IMR-90 (cell line): ENCODE measurements around the gene PNMA6F. TPM values are rescaled to one million over a fixed set of nuclear protein-coding genes. Genes with fewer than 3 reads are reported as not detected.

Experiments used
- ATAC-seq: fragments of 200-7000 bp; cut with Tn5 transposase; 2 replicates; pipeline ENCODE4 v1.9.1; 2020; ENCODE audit warnings: low read depth, mild to moderate bottlenecking, moderate library complexity
- BruUV-seq: library from RNA; stranded (reverse); fragments of 400-500 nt; replicated peaks from 2 replicates; lab custom pipeline; 2021; lab: Mats Ljungman, UMichigan
- CTCF ChIA-PET: fragments of 300-600 bp; formaldehyde crosslinking; extraction: SDS; loops from one replicate; lab custom pipeline; 2021; ENCODE audit warnings: antibody characterized with exemption; lab: Yijun Ruan, JAX
- POLR2A ChIA-PET: fragments of 300-600 bp; sonication (Branson Sonifier 250); formaldehyde crosslinking; loops from one replicate; lab custom pipeline; 2022; ENCODE audit warnings: antibody characterized with exemption; ENCODE audit not compliant: unreplicated experiment; lab: Charles Lee
- DNase-seq: peaks from one replicate; pipeline ENCODE4 v3.0.0; 2013
- H2AFZ ChIP-seq: replicated peaks from 2 replicates; pipeline ENCODE3; 2013; ENCODE audit warnings: low read length, mild to moderate bottlenecking; ENCODE audit not compliant: poor library complexity
- H2AK5ac ChIP-seq: 2 replicates; pipeline ENCODE4 v1.6.1; 2013; ENCODE audit warnings: low read depth, low read length, inconsistent platforms
- H2AK9ac ChIP-seq: replicated peaks from 2 replicates; pipeline ENCODE3; 2013; ENCODE audit warnings: mild to moderate bottlenecking, low read depth, low read length, moderate library complexity; ENCODE audit not compliant: poor library complexity
- H2BK120ac ChIP-seq: 2 replicates; pipeline ENCODE4 v1.6.1; 2013; ENCODE audit warnings: low read depth, low read length, inconsistent platforms
- H2BK15ac ChIP-seq: 3 replicates; pipeline ENCODE4 v1.6.1; 2013; ENCODE audit warnings: low read depth, low read length, inconsistent platforms
- H2BK20ac ChIP-seq: 2 replicates; pipeline ENCODE4 v1.6.1; 2013; ENCODE audit warnings: low read depth, mild to moderate bottlenecking, inconsistent platforms, low read length, moderate library complexity
- H2BK5ac ChIP-seq: 2 replicates; pipeline ENCODE4 v1.6.1; 2013; ENCODE audit warnings: mild to moderate bottlenecking, low read depth, low read length, inconsistent platforms; ENCODE audit not compliant: poor library complexity, severe bottlenecking
- H3K14ac ChIP-seq: replicated peaks from 2 replicates; pipeline ENCODE4 v1.6.1; 2013; ENCODE audit warnings: low read depth, low read length, inconsistent platforms
- H3K18ac ChIP-seq: 2 replicates; pipeline ENCODE4 v1.6.1; 2013; ENCODE audit warnings: low read depth, low read length, control low read depth
- H3K23ac ChIP-seq: 2 replicates; pipeline ENCODE4 v1.6.1; 2013; ENCODE audit warnings: low read depth, low read length, inconsistent platforms
- H3K27ac ChIP-seq: 2 replicates; pipeline ENCODE4 v1.5.1; 2013; ENCODE audit warnings: mild to moderate bottlenecking, control low read depth, low read length; ENCODE audit not compliant: insufficient read depth
- H3K27me3 ChIP-seq: 2 replicates; pipeline ENCODE4 v1.6.1; 2013; ENCODE audit warnings: low read length; ENCODE audit not compliant: control insufficient read depth, insufficient read depth
- H3K36me3 ChIP-seq: 2 replicates; pipeline ENCODE4 v1.6.1; 2013; ENCODE audit warnings: low read length, mixed read lengths; ENCODE audit not compliant: control insufficient read depth, insufficient read depth
- H3K4ac ChIP-seq: 2 replicates; pipeline ENCODE4 v1.6.1; 2013; ENCODE audit warnings: low read depth, low read length, inconsistent platforms
- H3K4me1 ChIP-seq: 2 replicates; pipeline ENCODE4 v1.6.1; 2013; ENCODE audit warnings: low read length, mixed read lengths; ENCODE audit not compliant: control insufficient read depth, insufficient read depth
- H3K4me2 ChIP-seq: 2 replicates; pipeline ENCODE4 v1.6.1; 2013; ENCODE audit warnings: low read depth, mild to moderate bottlenecking, control low read depth, low read length, moderate library complexity
- H3K4me3 ChIP-seq: 2 replicates; pipeline ENCODE4 v1.5.1; 2013; ENCODE audit warnings: low read depth, mild to moderate bottlenecking, control low read depth, low read length, moderate library complexity; ENCODE audit not compliant: insufficient read depth
- H3K56ac ChIP-seq: 2 replicates; pipeline ENCODE4 v1.6.1; 2013; ENCODE audit warnings: low read length, inconsistent platforms; ENCODE audit not compliant: insufficient read depth; ENCODE audit errors: extremely low read depth
- H3K79me1 ChIP-seq, 2 experiments: 2 replicates each; pipeline ENCODE4 v1.6.1; 2013; ENCODE audit warnings: low read length in 2 of 2, inconsistent platforms in 1 of 2, low read depth in 1 of 2
- H3K9ac ChIP-seq: 2 replicates; pipeline ENCODE4 v1.6.1; 2013; ENCODE audit warnings: low read depth, low read length, control low read depth
- H3K9me1 ChIP-seq: 2 replicates; pipeline ENCODE4 v1.6.1; 2013; ENCODE audit warnings: low read length, inconsistent platforms; ENCODE audit not compliant: insufficient read depth
- H3K9me3 ChIP-seq: 2 replicates; pipeline ENCODE4 v1.6.1; 2013; ENCODE audit warnings: low read length; ENCODE audit not compliant: control insufficient read depth, insufficient read depth
- H4K20me1 ChIP-seq: 2 replicates; pipeline ENCODE4 v1.6.1; 2013; ENCODE audit warnings: low read length, inconsistent platforms; ENCODE audit not compliant: insufficient read depth
- H4K5ac ChIP-seq: 2 replicates; pipeline ENCODE4 v1.6.1; 2013; ENCODE audit warnings: mild to moderate bottlenecking, low read depth, low read length, control low read depth
- H4K8ac ChIP-seq, 2 experiments: 2 replicates each; pipeline ENCODE4 v1.6.1; 2013; ENCODE audit warnings: low read depth in 2 of 2, low read length in 2 of 2, control low read depth in 1 of 2, inconsistent platforms in 1 of 2
- H4K91ac ChIP-seq: 2 replicates; pipeline ENCODE4 v1.6.1; 2013; ENCODE audit warnings: low read depth, low read length, inconsistent platforms; ENCODE audit not compliant: insufficient read depth
- BHLHE40 ChIP-seq: fragments of 150-350 bp; IDR thresholded peaks from 2 replicates; pipeline ENCODE4 v1.6.1; 2016; ENCODE audit warnings: mild to moderate bottlenecking, low read depth, low read length
- CEBPB ChIP-seq: IDR thresholded peaks from 2 replicates; pipeline ENCODE4 v1.6.1; 2012; ENCODE audit warnings: low read depth, low read length, improper control_type of control experiment
- CHD1 ChIP-seq: IDR thresholded peaks from 2 replicates; pipeline ENCODE4 v1.6.1; 2012; ENCODE audit warnings: low read depth, low read length, improper control_type of control experiment
- CTCF ChIP-seq: conservative IDR thresholded peaks from 2 replicates; pipeline ENCODE4 v1.5.1; 2012; ENCODE audit warnings: mild to moderate bottlenecking, low read depth, low read length, improper control_type of control experiment
- FOS ChIP-seq: fragments of 150-350 bp; IDR thresholded peaks from 2 replicates; pipeline ENCODE4 v1.6.1; 2016; ENCODE audit warnings: low read depth, low read length
- MAFK ChIP-seq: IDR thresholded peaks from 2 replicates; pipeline ENCODE4 v1.6.1; 2012; ENCODE audit warnings: low read depth, low read length, improper control_type of control experiment
- MAZ ChIP-seq: IDR thresholded peaks from 2 replicates; pipeline ENCODE4 v1.6.1; 2012; ENCODE audit warnings: low read depth, mild to moderate bottlenecking, low read length, improper control_type of control experiment, moderate library complexity, borderline replicate concordance
- MXI1 ChIP-seq: IDR thresholded peaks from 2 replicates; pipeline ENCODE4 v1.6.1; 2012; ENCODE audit warnings: low read depth, mild to moderate bottlenecking, low read length, moderate library complexity, borderline replicate concordance
- NFE2L2 ChIP-seq: fragments of 150-350 bp; IDR thresholded peaks from 2 replicates; pipeline ENCODE4 v1.6.1; 2016; ENCODE audit warnings: low read depth, mild to moderate bottlenecking, low read length
- POLR2A ChIP-seq: IDR thresholded peaks from 2 replicates; pipeline ENCODE4 v1.6.1; 2012; ENCODE audit warnings: mild to moderate bottlenecking, low read depth, low read length
- RAD21 ChIP-seq: IDR thresholded peaks from 2 replicates; pipeline ENCODE4 v1.6.1; 2012; ENCODE audit warnings: low read length, improper control_type of control experiment
- RCOR1 ChIP-seq: IDR thresholded peaks from 2 replicates; pipeline ENCODE4 v1.6.1; 2012; ENCODE audit warnings: mild to moderate bottlenecking, low read length, improper control_type of control experiment; ENCODE audit not compliant: insufficient replicate concordance
- RFX5 ChIP-seq: IDR thresholded peaks from 2 replicates; pipeline ENCODE4 v1.8.0; 2012; ENCODE audit warnings: low read depth, mild to moderate bottlenecking, low read length, moderate library complexity
- SMC3 ChIP-seq: fragments of 150-350 bp; IDR thresholded peaks from 2 replicates; pipeline ENCODE4 v1.6.1; 2016; ENCODE audit warnings: low read depth, mild to moderate bottlenecking, antibody characterized with exemption, low read length, moderate library complexity
- WGBS, 2 experiments: methylation state at CpG; one replicate each; pipeline versions ENCODE4 v1.1.5 to v1.1.7; 2013; ENCODE audit warnings: missing lambda C conversion rate in 2 of 2; ENCODE audit not compliant: insufficient read length in 1 of 2; ENCODE audit errors: extremely low coverage in 2 of 2; 5-methylcytosine and 5-hydroxymethylcytosine counted together
- dilution Hi-C: fragments of 300-500 bp; cut with HindIII; formaldehyde crosslinking; loops from one replicate; pipeline ENCODE4 v1.14.3; 2018; ENCODE audit warnings: low sequenced_read_pairs; ENCODE audit not compliant: unreplicated experiment
- in situ Hi-C: fragments of 300-500 bp; cut with MboI; formaldehyde crosslinking; loops from 3 replicates; pipeline ENCODE4 v1.14.3; 2019; ENCODE audit warnings: low sequenced_read_pairs, inconsistent platforms, mixed read lengths
- intact Hi-C: fragments of 100-400 bp; cut with micrococcal nuclease; formaldehyde crosslinking; loops from 2 replicates; pipeline ENCODE4 v1.10.0; 2022
- polyA plus RNA-seq, 3 experiments: library from polyadenylated mRNA; depleted of rRNA; stranded (reverse); fragments of >200 nt; gene quantifications; 2 replicates each; pipeline ENCODE4 v1.2.3, GENCODE V29; 2012; ENCODE audit warnings: low replicate concordance in 1 of 3
- total RNA-seq: library from RNA; depleted of rRNA; stranded (reverse); fragments of >200 nt; gene quantifications from 2 replicates; pipeline ENCODE4 v1.2.3, GENCODE V29; 2012
- TF ChIP-seq, protein P1 (sequence below): fragments of 150-350 bp; IDR thresholded peaks from 2 replicates; pipeline ENCODE4 v1.6.1; 2016; ENCODE audit warnings: low read depth, mild to moderate bottlenecking, low read length, moderate library complexity, borderline replicate concordance
- TF ChIP-seq, protein P2 (sequence below): fragments of 150-350 bp; IDR thresholded peaks from 2 replicates; pipeline ENCODE4 v1.6.1; 2017; ENCODE audit warnings: mild to moderate bottlenecking, antibody characterized with exemption, low read length, low read depth

The PNMA6F gene
- total and polyA plus RNA-seq, 2 of the 4 experiments (the other 2 are of a cell fraction): not detected

- no peak overlapping the region for H3K4me3 ChIP-seq
- H3K4ac ChIP-seq: no peak overlapping the region
- DNase-seq (no peak), ATAC-seq (no peak)
- CTCF ChIA-PET: no interaction called here
- peaks cover 3% of the 10 kb centered on the region; the same call in 1 of the 2 replicates for H3K9me3 ChIP-seq
- H3K56ac ChIP-seq: no peak overlapping the region
- peaks cover 9% of the 10 kb centered on the region for H3K36me3 ChIP-seq
- no peaks in the 10 kb centered on the region for H4K20me1 ChIP-seq
- no peak overlapping the region for H3K18ac ChIP-seq
- no peak overlapping the region for H3K27ac ChIP-seq
- TF ChIP-seq RAD21 (no peak), RFX5 (no peak), BHLHE40 (no peak), MAFK (no peak), SMC3 (no peak), CHD1 (no peak), RCOR1 (no peak), MAZ (no peak), NFE2L2 (no peak), FOS (no peak), POLR2A (no peak), CTCF (no peak), CEBPB (no peak), MXI1 (no peak)
- TF ChIP-seq, protein P1, sequence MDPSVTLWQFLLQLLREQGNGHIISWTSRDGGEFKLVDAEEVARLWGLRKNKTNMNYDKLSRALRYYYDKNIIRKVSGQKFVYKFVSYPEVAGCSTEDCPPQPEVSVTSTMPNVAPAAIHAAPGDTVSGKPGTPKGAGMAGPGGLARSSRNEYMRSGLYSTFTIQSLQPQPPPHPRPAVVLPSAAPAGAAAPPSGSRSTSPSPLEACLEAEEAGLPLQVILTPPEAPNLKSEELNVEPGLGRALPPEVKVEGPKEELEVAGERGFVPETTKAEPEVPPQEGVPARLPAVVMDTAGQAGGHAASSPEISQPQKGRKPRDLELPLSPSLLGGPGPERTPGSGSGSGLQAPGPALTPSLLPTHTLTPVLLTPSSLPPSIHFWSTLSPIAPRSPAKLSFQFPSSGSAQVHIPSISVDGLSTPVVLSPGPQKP: no peak
- TF ChIP-seq, protein P2, sequence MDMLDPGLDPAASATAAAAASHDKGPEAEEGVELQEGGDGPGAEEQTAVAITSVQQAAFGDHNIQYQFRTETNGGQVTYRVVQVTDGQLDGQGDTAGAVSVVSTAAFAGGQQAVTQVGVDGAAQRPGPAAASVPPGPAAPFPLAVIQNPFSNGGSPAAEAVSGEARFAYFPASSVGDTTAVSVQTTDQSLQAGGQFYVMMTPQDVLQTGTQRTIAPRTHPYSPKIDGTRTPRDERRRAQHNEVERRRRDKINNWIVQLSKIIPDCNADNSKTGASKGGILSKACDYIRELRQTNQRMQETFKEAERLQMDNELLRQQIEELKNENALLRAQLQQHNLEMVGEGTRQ: no peak
- no peak overlapping the region for H3K14ac ChIP-seq
- no peak overlapping the region for H4K91ac ChIP-seq
- no peaks in the 10 kb centered on the region for H3K79me1 ChIP-seq
- 89% methylated on average over 5 of the region's 12 CpGs; no CpG with 5 or more reads in 1 of the 2 experiments for WGBS, 2 experiments
- H4K8ac ChIP-seq: no peak overlapping the region
- no peak overlapping the region for H2AK5ac ChIP-seq
- in situ Hi-C loops (no loop called here), dilution Hi-C loops (no loop called here), intact Hi-C loops (no loop called here)
- H3K9ac ChIP-seq: no peak overlapping the region
- no peak overlapping the region for H2BK120ac ChIP-seq
- POLR2A ChIA-PET: no interaction called here
- H2BK5ac ChIP-seq: no peak overlapping the region
- H4K5ac ChIP-seq: no peak overlapping the region
- no peaks in the 10 kb centered on the region for H3K4me1 ChIP-seq
- H2BK15ac ChIP-seq: no peak overlapping the region
- no peak overlapping the region for H2AFZ ChIP-seq
- no TSS peak for BruUV-seq
- no peak overlapping the region for H3K4me2 ChIP-seq
- no peaks in the 10 kb centered on the region for H3K27me3 ChIP-seq
- H2AK9ac ChIP-seq: no peak overlapping the region
- H3K23ac ChIP-seq: no peak overlapping the region
- no peaks in the 10 kb centered on the region for H3K9me1 ChIP-seq
- no peak overlapping the region for H2BK20ac ChIP-seq
Measured at GRCh38 chrX:153353416-153353815, 31.8 kb upstream of the PNMA6F start.
